GM23338 (cell line): Measurements from ENCODE around the gene HORMAD2. TPM values are rescaled to one million over a fixed set of nuclear protein-coding genes. Genes with fewer than 3 reads are reported as not detected.

Source experiments
- ATAC-seq: fragments of 200-7000 bp; cut with Tn5 transposase; 3 replicates; pipeline ENCODE4 v1.9.1; 2020
- DNase-seq: peaks from one replicate; pipeline ENCODE4 v3.0.0-alpha.2; 2015; ENCODE audit warnings: low spot score
- H2AFZ ChIP-seq: fragments of 200-600 bp; sonication (generic); 2 replicates; pipeline ENCODE4 v1.8.0; 2016; ENCODE audit warnings: antibody characterized with exemption, mild to moderate bottlenecking, moderate library complexity
- H3F3A ChIP-seq: fragments of 200-600 bp; sonication (generic); replicated peaks from 2 replicates; pipeline ENCODE4 v1.8.0; 2017; ENCODE audit warnings: antibody characterized with exemption, mixed run types, low read depth
- H3K27ac ChIP-seq: fragments of 200-600 bp; sonication (generic); 2 replicates; pipeline ENCODE4 v1.6.1; 2016; ENCODE audit warnings: low read depth
- H3K27me3 ChIP-seq: fragments of 200-600 bp; sonication (generic); 2 replicates; pipeline ENCODE4 v1.8.0; 2016; ENCODE audit warnings: mild to moderate bottlenecking, mixed run types, moderate library complexity; ENCODE audit not compliant: insufficient read depth
- H3K36me3 ChIP-seq: fragments of 200-600 bp; sonication (generic); 2 replicates; pipeline ENCODE4 v1.8.0; 2016; ENCODE audit warnings: mild to moderate bottlenecking; ENCODE audit not compliant: insufficient read depth
- H3K4me1 ChIP-seq: fragments of 200-600 bp; sonication (generic); 2 replicates; pipeline ENCODE4 v1.8.0; 2016; ENCODE audit warnings: mild to moderate bottlenecking, moderate library complexity; ENCODE audit not compliant: insufficient read depth
- H3K4me2 ChIP-seq: fragments of 200-600 bp; sonication (generic); 2 replicates; pipeline ENCODE4 v1.7.1; 2017; ENCODE audit warnings: mixed run types
- H3K4me3 ChIP-seq: fragments of 200-600 bp; sonication (generic); 2 replicates; pipeline ENCODE4 v1.6.1; 2016; ENCODE audit warnings: mixed run types
- H3K79me2 ChIP-seq: fragments of 200-600 bp; sonication (generic); replicated peaks from 2 replicates; pipeline ENCODE4 v1.8.0; 2017; ENCODE audit warnings: mild to moderate bottlenecking; ENCODE audit not compliant: insufficient read depth
- H3K9me2 ChIP-seq: fragments of 200-600 bp; sonication (generic); 2 replicates; pipeline ENCODE4 v1.8.0; 2017; ENCODE audit not compliant: insufficient read depth
- H4K20me1 ChIP-seq: fragments of 200-600 bp; sonication (generic); replicated peaks from 2 replicates; pipeline ENCODE4 v1.8.0; 2017; ENCODE audit warnings: mild to moderate bottlenecking; ENCODE audit not compliant: insufficient read depth
- H3K27ac Mint-ChIP-seq: 2 replicates; pipeline ENCODE4 v1.8.0; 2020; ENCODE audit warnings: inconsistent platforms, mild to moderate bottlenecking, moderate library complexity, mixed read lengths
- H3K27me3 Mint-ChIP-seq: 3 replicates; pipeline ENCODE4 v1.8.0; 2022; ENCODE audit warnings: low read depth, mild to moderate bottlenecking, moderate library complexity, mixed read lengths, inconsistent platforms; ENCODE audit not compliant: insufficient read depth, poor library complexity
- H3K36me3 Mint-ChIP-seq: 3 replicates; pipeline ENCODE4 v1.8.0; 2021; ENCODE audit warnings: low read depth, mild to moderate bottlenecking, inconsistent platforms, moderate library complexity, mixed read lengths
- H3K4me1 Mint-ChIP-seq: 3 replicates; pipeline ENCODE4 v1.8.0; 2020; ENCODE audit warnings: mild to moderate bottlenecking, inconsistent platforms, mixed read lengths
- H3K4me3 Mint-ChIP-seq: 3 replicates; pipeline ENCODE4 v1.8.0; 2021; ENCODE audit warnings: moderate library complexity, mild to moderate bottlenecking, inconsistent platforms, mixed read lengths
- H3K9me3 Mint-ChIP-seq: 3 replicates; pipeline ENCODE4 v1.8.0; 2020; ENCODE audit warnings: moderate library complexity, mild to moderate bottlenecking, inconsistent platforms, mixed read lengths
- EZH2 ChIP-seq: fragments of 200-600 bp; sonication (generic); IDR thresholded peaks from one replicate; pipeline ENCODE4 v1.8.0; 2017; ENCODE audit warnings: antibody characterized with exemption, mild to moderate bottlenecking, low read depth; ENCODE audit not compliant: unreplicated experiment
- EZH2phosphoT487 ChIP-seq: fragments of 200-600 bp; sonication (generic); IDR thresholded peaks from one replicate; pipeline ENCODE4 v1.8.1; 2018; ENCODE audit warnings: antibody characterized with exemption; ENCODE audit not compliant: unreplicated experiment
- NANOG ChIP-seq: IDR thresholded peaks from 2 replicates; pipeline ENCODE4 v1.6.1; 2016; ENCODE audit warnings: antibody characterized with exemption, borderline replicate concordance
- STAT1 ChIP-seq: IDR thresholded peaks from one replicate; pipeline ENCODE4 v1.6.1; 2016; ENCODE audit warnings: antibody characterized with exemption; ENCODE audit not compliant: unreplicated experiment
- ZNF114 ChIP-seq: fragments of 250-450 bp; sonication (Bioruptor Pico); IDR thresholded peaks from 2 replicates; pipeline ENCODE4 v1.5.0; 2020; ENCODE audit warnings: mild to moderate bottlenecking, moderate library complexity
- polyA plus RNA-seq: library from polyadenylated mRNA; unstranded; fragments of >200 nt; fragmentation: Nextera tagmentation; extraction: Ambion mirVana; gene quantifications from 2 replicates; pipeline ENCODE4 v1.2.1, GENCODE V29; 2016
- total RNA-seq: library from RNA; depleted of rRNA; stranded (reverse); fragments of >200 nt; shearing (Covaris generic); gene quantifications from 2 replicates; pipeline ENCODE4 v1.2.3, GENCODE V29; 2014
- TF ChIP-seq, protein P1 (sequence below): fragments of 250-450 bp; sonication (Bioruptor Pico); IDR thresholded peaks from 2 replicates; pipeline ENCODE4 v1.5.0; 2020; ENCODE audit warnings: mild to moderate bottlenecking, moderate library complexity
- TF ChIP-seq, protein P2 (sequence below): IDR thresholded peaks from 2 replicates; pipeline ENCODE4 v1.6.1; 2016; ENCODE audit warnings: antibody characterized with exemption
- TF ChIP-seq, protein P3 (sequence below): IDR thresholded peaks from one replicate; pipeline ENCODE4 v1.6.1; 2018; ENCODE audit warnings: antibody characterized with exemption; ENCODE audit not compliant: unreplicated experiment
- TF ChIP-seq, protein P4 (sequence below), 2 experiments: fragments of 200-600 bp in 1 of 2; sonication (generic) in 1 of 2; conservative IDR thresholded peaks; 2 replicates each; pipeline versions ENCODE4 v1.5.1 to v1.6.1; 2016 to 2017; ENCODE audit warnings: antibody characterized with exemption in 2 of 2, low read depth in 2 of 2, mild to moderate bottlenecking in 2 of 2, moderate library complexity in 1 of 2

The HORMAD2 gene
- total and polyA plus RNA-seq, 2 experiments from 2014 or later, result 0.40 TPM; not detected in 1

DNA sequence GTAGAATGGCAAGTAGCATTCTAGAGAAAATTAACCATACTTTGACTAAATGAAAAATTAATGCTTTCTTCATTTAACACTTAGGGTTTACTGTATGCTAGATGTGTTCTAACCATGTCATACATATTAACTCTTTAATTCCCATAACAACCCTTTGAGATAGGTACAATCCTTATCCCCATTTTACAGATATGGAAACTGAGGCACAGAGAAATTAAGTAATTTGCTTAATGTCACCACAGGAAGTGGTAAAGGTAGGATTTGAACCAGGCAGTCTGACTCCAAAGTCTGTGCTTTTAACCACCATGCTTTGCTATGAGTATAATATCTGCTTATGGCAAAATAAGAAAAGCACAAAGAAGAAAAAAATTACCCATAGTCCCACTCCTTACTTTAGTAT is 106.8 kb downstream of the HORMAD2 start (continued):
- TF ChIP-seq, protein P1, sequence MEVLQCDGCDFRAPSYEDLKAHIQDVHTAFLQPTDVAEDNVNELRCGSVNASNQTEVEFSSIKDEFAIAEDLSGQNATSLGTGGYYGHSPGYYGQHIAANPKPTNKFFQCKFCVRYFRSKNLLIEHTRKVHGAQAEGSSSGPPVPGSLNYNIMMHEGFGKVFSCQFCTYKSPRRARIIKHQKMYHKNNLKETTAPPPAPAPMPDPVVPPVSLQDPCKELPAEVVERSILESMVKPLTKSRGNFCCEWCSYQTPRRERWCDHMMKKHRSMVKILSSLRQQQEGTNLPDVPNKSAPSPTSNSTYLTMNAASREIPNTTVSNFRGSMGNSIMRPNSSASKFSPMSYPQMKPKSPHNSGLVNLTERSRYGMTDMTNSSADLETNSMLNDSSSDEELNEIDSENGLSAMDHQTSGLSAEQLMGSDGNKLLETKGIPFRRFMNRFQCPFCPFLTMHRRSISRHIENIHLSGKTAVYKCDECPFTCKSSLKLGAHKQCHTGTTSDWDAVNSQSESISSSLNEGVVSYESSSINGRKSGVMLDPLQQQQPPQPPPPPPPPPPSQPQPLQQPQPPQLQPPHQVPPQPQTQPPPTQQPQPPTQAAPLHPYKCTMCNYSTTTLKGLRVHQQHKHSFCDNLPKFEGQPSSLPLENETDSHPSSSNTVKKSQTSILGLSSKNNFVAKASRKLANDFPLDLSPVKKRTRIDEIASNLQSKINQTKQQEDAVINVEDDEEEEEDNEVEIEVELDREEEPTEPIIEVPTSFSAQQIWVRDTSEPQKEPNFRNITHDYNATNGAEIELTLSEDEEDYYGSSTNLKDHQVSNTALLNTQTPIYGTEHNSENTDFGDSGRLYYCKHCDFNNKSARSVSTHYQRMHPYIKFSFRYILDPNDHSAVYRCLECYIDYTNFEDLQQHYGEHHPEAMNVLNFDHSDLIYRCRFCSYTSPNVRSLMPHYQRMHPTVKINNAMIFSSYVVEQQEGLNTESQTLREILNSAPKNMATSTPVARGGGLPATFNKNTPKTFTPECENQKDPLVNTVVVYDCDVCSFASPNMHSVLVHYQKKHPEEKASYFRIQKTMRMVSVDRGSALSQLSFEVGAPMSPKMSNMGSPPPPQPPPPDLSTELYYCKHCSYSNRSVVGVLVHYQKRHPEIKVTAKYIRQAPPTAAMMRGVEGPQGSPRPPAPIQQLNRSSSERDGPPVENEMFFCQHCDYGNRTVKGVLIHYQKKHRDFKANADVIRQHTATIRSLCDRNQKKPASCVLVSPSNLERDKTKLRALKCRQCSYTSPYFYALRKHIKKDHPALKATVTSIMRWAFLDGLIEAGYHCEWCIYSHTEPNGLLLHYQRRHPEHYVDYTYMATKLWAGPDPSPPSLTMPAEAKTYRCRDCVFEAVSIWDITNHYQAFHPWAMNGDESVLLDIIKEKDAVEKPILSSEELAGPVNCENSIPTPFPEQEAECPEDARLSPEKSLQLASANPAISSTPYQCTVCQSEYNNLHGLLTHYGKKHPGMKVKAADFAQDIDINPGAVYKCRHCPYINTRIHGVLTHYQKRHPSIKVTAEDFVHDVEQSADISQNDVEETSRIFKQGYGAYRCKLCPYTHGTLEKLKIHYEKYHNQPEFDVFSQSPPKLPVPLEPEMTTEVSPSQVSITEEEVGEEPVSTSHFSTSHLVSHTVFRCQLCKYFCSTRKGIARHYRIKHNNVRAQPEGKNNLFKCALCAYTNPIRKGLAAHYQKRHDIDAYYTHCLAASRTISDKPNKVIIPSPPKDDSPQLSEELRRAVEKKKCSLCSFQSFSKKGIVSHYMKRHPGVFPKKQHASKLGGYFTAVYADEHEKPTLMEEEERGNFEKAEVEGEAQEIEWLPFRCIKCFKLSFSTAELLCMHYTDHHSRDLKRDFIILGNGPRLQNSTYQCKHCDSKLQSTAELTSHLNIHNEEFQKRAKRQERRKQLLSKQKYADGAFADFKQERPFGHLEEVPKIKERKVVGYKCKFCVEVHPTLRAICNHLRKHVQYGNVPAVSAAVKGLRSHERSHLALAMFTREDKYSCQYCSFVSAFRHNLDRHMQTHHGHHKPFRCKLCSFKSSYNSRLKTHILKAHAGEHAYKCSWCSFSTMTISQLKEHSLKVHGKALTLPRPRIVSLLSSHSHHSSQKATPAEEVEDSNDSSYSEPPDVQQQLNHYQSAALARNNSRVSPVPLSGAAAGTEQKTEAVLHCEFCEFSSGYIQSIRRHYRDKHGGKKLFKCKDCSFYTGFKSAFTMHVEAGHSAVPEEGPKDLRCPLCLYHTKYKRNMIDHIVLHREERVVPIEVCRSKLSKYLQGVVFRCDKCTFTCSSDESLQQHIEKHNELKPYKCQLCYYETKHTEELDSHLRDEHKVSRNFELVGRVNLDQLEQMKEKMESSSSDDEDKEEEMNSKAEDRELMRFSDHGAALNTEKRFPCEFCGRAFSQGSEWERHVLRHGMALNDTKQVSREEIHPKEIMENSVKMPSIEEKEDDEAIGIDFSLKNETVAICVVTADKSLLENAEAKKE (CRISPR knock-in tag), result no peak
- no peak for TF ChIP-seq NANOG
- TF ChIP-seq ZNF114 (CRISPR knock-in tag), result no peak

DNA sequence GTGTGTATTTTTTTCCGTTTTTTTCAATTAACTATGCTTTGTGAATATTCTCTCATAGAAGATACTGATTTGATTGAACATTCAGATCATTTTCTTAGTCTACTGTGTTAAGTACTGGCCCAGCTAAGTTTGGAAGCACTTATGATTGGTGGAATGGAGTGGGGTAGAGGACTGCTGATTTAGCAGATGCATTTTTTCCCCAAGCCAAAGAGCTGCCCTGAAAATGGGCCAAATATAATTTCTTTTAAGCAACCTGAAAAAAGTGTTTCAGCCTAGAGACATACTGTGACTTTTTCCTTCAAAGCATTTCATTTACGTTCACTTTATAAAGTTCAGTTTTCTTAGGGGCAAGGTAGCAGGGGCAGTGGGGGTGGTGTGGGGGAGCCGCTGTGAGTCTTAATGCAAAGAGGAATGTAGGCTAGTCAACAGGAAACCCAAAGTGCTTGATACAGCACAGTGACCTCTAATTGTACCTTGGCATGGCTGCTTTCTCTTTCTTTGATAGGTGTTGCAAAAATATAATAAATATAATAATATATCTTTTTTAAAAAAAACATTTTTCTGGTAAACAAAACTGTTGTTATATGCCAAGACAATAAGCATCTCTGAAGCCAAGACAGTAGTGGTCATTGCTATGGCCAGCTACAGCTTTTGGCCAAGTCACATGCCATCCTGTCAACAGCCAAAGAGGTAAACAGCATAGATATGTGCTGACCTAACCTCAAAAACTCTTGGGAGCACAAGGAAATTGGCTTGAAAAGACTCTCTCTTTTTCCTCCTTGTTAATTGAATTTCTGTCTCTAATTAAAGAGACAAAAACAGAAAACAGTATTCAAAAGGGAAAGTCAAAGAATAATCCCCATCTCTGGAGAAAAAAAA is 107.5 kb downstream of the HORMAD2 start:
- H3K36me3 ChIP-seq, result no peaks in the 10 kb centered on the region
- Mint-ChIP-seq H3K27ac (no peak overlapping the region), H3K9me3 (no peaks in the 10 kb centered on the region), H3K36me3 (no peaks in the 10 kb centered on the region), H3K27me3 (peaks cover 2% of the 10 kb centered on the region), H3K4me1 (peaks cover 36% of the 10 kb centered on the region), H3K4me3 (no peak overlapping the region)
- DNase-seq (no peak), ATAC-seq (no peak)
- H3K27ac ChIP-seq, result no peak overlapping the region
- no peak overlapping the region for H3K4me3 ChIP-seq
- H3K79me2 ChIP-seq, result no peaks in the 10 kb centered on the region
- peaks cover 42% of the 10 kb centered on the region for H3K4me1 ChIP-seq
- TF ChIP-seq STAT1 (no peak), EZH2phosphoT487 (no peak), EZH2 (no peak), ZNF114 (CRISPR knock-in tag) (no peak)
- TF ChIP-seq, protein P2, sequence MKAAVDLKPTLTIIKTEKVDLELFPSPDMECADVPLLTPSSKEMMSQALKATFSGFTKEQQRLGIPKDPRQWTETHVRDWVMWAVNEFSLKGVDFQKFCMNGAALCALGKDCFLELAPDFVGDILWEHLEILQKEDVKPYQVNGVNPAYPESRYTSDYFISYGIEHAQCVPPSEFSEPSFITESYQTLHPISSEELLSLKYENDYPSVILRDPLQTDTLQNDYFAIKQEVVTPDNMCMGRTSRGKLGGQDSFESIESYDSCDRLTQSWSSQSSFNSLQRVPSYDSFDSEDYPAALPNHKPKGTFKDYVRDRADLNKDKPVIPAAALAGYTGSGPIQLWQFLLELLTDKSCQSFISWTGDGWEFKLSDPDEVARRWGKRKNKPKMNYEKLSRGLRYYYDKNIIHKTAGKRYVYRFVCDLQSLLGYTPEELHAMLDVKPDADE, result no peak
- TF ChIP-seq, protein P3, sequence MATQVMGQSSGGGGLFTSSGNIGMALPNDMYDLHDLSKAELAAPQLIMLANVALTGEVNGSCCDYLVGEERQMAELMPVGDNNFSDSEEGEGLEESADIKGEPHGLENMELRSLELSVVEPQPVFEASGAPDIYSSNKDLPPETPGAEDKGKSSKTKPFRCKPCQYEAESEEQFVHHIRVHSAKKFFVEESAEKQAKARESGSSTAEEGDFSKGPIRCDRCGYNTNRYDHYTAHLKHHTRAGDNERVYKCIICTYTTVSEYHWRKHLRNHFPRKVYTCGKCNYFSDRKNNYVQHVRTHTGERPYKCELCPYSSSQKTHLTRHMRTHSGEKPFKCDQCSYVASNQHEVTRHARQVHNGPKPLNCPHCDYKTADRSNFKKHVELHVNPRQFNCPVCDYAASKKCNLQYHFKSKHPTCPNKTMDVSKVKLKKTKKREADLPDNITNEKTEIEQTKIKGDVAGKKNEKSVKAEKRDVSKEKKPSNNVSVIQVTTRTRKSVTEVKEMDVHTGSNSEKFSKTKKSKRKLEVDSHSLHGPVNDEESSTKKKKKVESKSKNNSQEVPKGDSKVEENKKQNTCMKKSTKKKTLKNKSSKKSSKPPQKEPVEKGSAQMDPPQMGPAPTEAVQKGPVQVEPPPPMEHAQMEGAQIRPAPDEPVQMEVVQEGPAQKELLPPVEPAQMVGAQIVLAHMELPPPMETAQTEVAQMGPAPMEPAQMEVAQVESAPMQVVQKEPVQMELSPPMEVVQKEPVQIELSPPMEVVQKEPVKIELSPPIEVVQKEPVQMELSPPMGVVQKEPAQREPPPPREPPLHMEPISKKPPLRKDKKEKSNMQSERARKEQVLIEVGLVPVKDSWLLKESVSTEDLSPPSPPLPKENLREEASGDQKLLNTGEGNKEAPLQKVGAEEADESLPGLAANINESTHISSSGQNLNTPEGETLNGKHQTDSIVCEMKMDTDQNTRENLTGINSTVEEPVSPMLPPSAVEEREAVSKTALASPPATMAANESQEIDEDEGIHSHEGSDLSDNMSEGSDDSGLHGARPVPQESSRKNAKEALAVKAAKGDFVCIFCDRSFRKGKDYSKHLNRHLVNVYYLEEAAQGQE, result no peak
- TF ChIP-seq, protein P4, sequence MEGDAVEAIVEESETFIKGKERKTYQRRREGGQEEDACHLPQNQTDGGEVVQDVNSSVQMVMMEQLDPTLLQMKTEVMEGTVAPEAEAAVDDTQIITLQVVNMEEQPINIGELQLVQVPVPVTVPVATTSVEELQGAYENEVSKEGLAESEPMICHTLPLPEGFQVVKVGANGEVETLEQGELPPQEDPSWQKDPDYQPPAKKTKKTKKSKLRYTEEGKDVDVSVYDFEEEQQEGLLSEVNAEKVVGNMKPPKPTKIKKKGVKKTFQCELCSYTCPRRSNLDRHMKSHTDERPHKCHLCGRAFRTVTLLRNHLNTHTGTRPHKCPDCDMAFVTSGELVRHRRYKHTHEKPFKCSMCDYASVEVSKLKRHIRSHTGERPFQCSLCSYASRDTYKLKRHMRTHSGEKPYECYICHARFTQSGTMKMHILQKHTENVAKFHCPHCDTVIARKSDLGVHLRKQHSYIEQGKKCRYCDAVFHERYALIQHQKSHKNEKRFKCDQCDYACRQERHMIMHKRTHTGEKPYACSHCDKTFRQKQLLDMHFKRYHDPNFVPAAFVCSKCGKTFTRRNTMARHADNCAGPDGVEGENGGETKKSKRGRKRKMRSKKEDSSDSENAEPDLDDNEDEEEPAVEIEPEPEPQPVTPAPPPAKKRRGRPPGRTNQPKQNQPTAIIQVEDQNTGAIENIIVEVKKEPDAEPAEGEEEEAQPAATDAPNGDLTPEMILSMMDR (conservative IDR thresholded peaks at IDR 0.05; ENCODE audit: low read depth in 2 of 2), result no peak
- H3F3A ChIP-seq, result no peaks in the 10 kb centered on the region
- no peaks in the 10 kb centered on the region for H4K20me1 ChIP-seq
- no peaks in the 10 kb centered on the region for H3K9me2 ChIP-seq
- no peaks in the 10 kb centered on the region for H3K27me3 ChIP-seq
- H2AFZ ChIP-seq, result no peak overlapping the region
- no peak overlapping the region for H3K4me2 ChIP-seq
